Ishikawa (cell line): ENCODE data around the gene SCGB1C2.

Source experiments
- EP300 ChIP-seq: IDR thresholded peaks from 2 replicates; pipeline ENCODE4 v1.6.1; 2012; ENCODE audit warnings: borderline replicate concordance
- YY1 ChIP-seq: IDR thresholded peaks from 2 replicates; pipeline ENCODE4 v1.6.1; 2012; ENCODE audit warnings: low read depth

- TF ChIP-seq EP300 (no peak), YY1 (no peak)
Observed at GRCh38 chr17:143785-144281, 6.5 kb downstream of the SCGB1C2 start.
